Endothelial cell of umbilical vein (primary cell): ENCODE measurements around the gene ACTG2. TPM values are rescaled to one million over a fixed set of nuclear protein-coding genes. Genes with fewer than 3 reads are reported as not detected.

Experiments used
- BruUV-seq: library from RNA; stranded (reverse); fragments of 400-500 nt; replicated peaks from 2 replicates; lab custom pipeline; 2021; lab: Mats Ljungman, UMichigan
- CTCF ChIA-PET: fragments of 300-600, 350-600 bp; sonication (Branson Sonifier 250); formaldehyde crosslinking; loops from one replicate; lab custom pipeline; 2021; ENCODE audit warnings: antibody characterized with exemption, inconsistent platforms; lab: Charles Lee
- POLR2A ChIA-PET: fragments of 300-600, 350-600 bp; sonication (Branson Sonifier 250); formaldehyde crosslinking; loops from one replicate; lab custom pipeline; 2021; ENCODE audit warnings: antibody characterized with exemption, inconsistent platforms; lab: Charles Lee
- DNase-seq: peaks from one replicate; pipeline ENCODE4 v3.0.0-alpha.2; 2011; ENCODE audit warnings: low read depth, low spot score
- FAIRE-seq: peaks from 2 replicates; lab custom pipeline; 2011; peaks lifted over from hg19 to GRCh38; lab: Jason Lieb, UNC
- H2AFZ ChIP-seq: 2 replicates; pipeline ENCODE4 v1.6.0; 2012; ENCODE audit warnings: low read depth, low read length, control low read depth, inconsistent platforms
- H3K27ac ChIP-seq: 2 replicates; pipeline ENCODE4 v1.5.1; 2011; ENCODE audit warnings: low read depth, mild to moderate bottlenecking, control low read depth, low read length, moderate library complexity; ENCODE audit not compliant: insufficient read depth
- H3K27me3 ChIP-seq, 2 experiments: 2 replicates each; pipeline versions ENCODE4 v1.6.0 to v1.6.1; 2011; ENCODE audit warnings: low read length in 2 of 2, mixed read lengths in 1 of 2; ENCODE audit not compliant: control insufficient read depth in 2 of 2, insufficient read depth in 2 of 2
- H3K36me3 ChIP-seq, 2 experiments: 2 replicates in 1 of 2; 3 replicates in 1 of 2; pipeline ENCODE4 v1.5.1; 2011; ENCODE audit warnings: low read length in 2 of 2, mild to moderate bottlenecking in 1 of 2, moderate library complexity in 1 of 2; ENCODE audit not compliant: control insufficient read depth in 2 of 2, insufficient read depth in 2 of 2; ENCODE audit errors: extremely low read depth in 1 of 2
- H3K4me1 ChIP-seq: 3 replicates; pipeline ENCODE4 v1.5.1; 2011; ENCODE audit warnings: mild to moderate bottlenecking, low read length; ENCODE audit not compliant: control insufficient read depth, insufficient read depth; ENCODE audit errors: extremely low read depth
- H3K4me2 ChIP-seq: 2 replicates; pipeline ENCODE4 v1.6.1; 2011; ENCODE audit warnings: low read length, control low read depth, mixed read lengths; ENCODE audit not compliant: insufficient read depth
- H3K4me3 ChIP-seq, 3 experiments: fragments of 200-600 bp in 1 of 3; sonication (generic), shearing (Covaris generic) in 1 of 3; replicated peaks in 1 of 3; 2 replicates each; pipeline ENCODE4 v1.5.1; 2011 to 2016; ENCODE audit warnings: control low read depth in 3 of 3, low read length in 3 of 3, mild to moderate bottlenecking in 2 of 3, inconsistent platforms in 1 of 3, low read depth in 1 of 3, moderate library complexity in 1 of 3; ENCODE audit not compliant: insufficient read depth in 1 of 3
- H3K79me2 ChIP-seq: 2 replicates; pipeline ENCODE4 v1.6.0; 2012; ENCODE audit warnings: low read length, inconsistent platforms; ENCODE audit not compliant: control insufficient read depth, insufficient read depth
- H3K9ac ChIP-seq: replicated peaks from 2 replicates; pipeline ENCODE3; 2011; ENCODE audit warnings: low read length, control low read depth; ENCODE audit not compliant: insufficient read depth; ENCODE audit errors: extremely low read depth
- H3K9me1 ChIP-seq: replicated peaks from 3 replicates; pipeline ENCODE4 v1.6.0; 2011; ENCODE audit warnings: mild to moderate bottlenecking, low read length; ENCODE audit not compliant: control insufficient read depth, insufficient read depth; ENCODE audit errors: extremely low read depth
- H3K9me3 ChIP-seq: replicated peaks from 2 replicates; pipeline ENCODE4 v1.5.1; 2012; ENCODE audit warnings: low read length, inconsistent platforms; ENCODE audit not compliant: control insufficient read depth, insufficient read depth
- H4K20me1 ChIP-seq: replicated peaks from 2 replicates; pipeline ENCODE3; 2011; ENCODE audit warnings: mild to moderate bottlenecking, low read length; ENCODE audit not compliant: control insufficient read depth, insufficient read depth; ENCODE audit errors: extremely low read depth
- EZH2 ChIP-seq: IDR thresholded peaks from 2 replicates; pipeline ENCODE4 v1.6.1; 2012; ENCODE audit warnings: borderline replicate concordance, low read depth, mild to moderate bottlenecking, moderate library complexity, low read length, inconsistent platforms; ENCODE audit not compliant: severe bottlenecking
- FOS ChIP-seq: IDR thresholded peaks from 2 replicates; pipeline ENCODE4 v1.6.1; 2011; ENCODE audit warnings: mild to moderate bottlenecking, low read length, moderate library complexity, borderline replicate concordance; ENCODE audit not compliant: insufficient read depth
- GATA2 ChIP-seq: IDR thresholded peaks from 2 replicates; pipeline ENCODE4 v1.7.0; 2011; ENCODE audit warnings: low read depth, mild to moderate bottlenecking, moderate library complexity, mixed read lengths, low read length; ENCODE audit not compliant: insufficient read length, insufficient read depth
- JUN ChIP-seq: IDR thresholded peaks from 2 replicates; pipeline ENCODE4 v1.6.1; 2011; ENCODE audit warnings: borderline replicate concordance, low read depth; ENCODE audit not compliant: insufficient read length, insufficient read depth
- MYC ChIP-seq: IDR thresholded peaks from one replicate; pipeline ENCODE4 v1.6.1; 2011; ENCODE audit warnings: mild to moderate bottlenecking, low read depth, low read length
- POLR2A ChIP-seq: IDR thresholded peaks from 2 replicates; pipeline ENCODE4 v1.6.1; 2012; ENCODE audit warnings: low read depth, mild to moderate bottlenecking, control low read depth, low read length
- POLR2AphosphoS5 ChIP-seq: IDR thresholded peaks from 2 replicates; pipeline ENCODE4 v1.6.1; 2012; ENCODE audit warnings: low read depth, mild to moderate bottlenecking, control low read depth, low read length, moderate library complexity; ENCODE audit not compliant: insufficient read depth
- dilution Hi-C: fragments of 300-500 bp; cut with MboI; formaldehyde crosslinking; loops from one replicate; pipeline ENCODE4 v1.15.0; 2019; ENCODE audit warnings: low sequenced_read_pairs; ENCODE audit not compliant: extremely low pct_ligation_motif_present
- intact Hi-C: fragments of 100-400 bp; cut with micrococcal nuclease; formaldehyde crosslinking; loops from one replicate; pipeline ENCODE4 v1.10.0; 2022
- polyA plus RNA-seq, 4 experiments: library from polyadenylated mRNA; depleted of rRNA in 3 of 4; stranded (reverse) in 3 of 4; unstranded in 1 of 4; fragments of >200 nt; gene quantifications; 2 replicates each; pipeline versions ENCODE4 v1.2.1 to v1.2.3, GENCODE V29; 2011 to 2012; ENCODE audit warnings: missing spikeins in 1 of 4
- total RNA-seq: library from RNA; stranded (reverse); gene quantifications from 2 replicates; pipeline ENCODE4 v1.2.3, GENCODE V29; 2021
- TF ChIP-seq, protein P1 (sequence below): IDR thresholded peaks from 2 replicates; pipeline ENCODE4 v1.6.1; 2011; ENCODE audit not compliant: insufficient read depth, insufficient read length
- TF ChIP-seq, protein P2 (sequence below), 2 donors: IDR thresholded peaks; 1 replicate in 1 of 2; 2 replicates in 1 of 2; pipeline ENCODE4 v1.5.1; 2011; ENCODE audit warnings: low read length in 2 of 2, mild to moderate bottlenecking in 2 of 2, moderate library complexity in 2 of 2, control low read depth in 1 of 2, inconsistent platforms in 1 of 2, low read depth in 1 of 2; ENCODE audit not compliant: insufficient read depth in 1 of 2; ENCODE audit errors: extremely low read depth in 1 of 2

ACTG2 gene
- total and polyA plus RNA-seq, 2 donors (not counting 3 experiments of a cell fraction or from before 2014, with no cell fraction given) = not detected

GRCh38 chr2:73925853-73926492 lies 33.2 kb downstream of the ACTG2 start:
- Histone ChIP-seq H3K9me3 (no peaks in the 10 kb centered on the region), H4K20me1 (no peaks in the 10 kb centered on the region), H3K4me1 (peaks cover 13% of the 10 kb centered on the region), H3K4me2 (peak overlapping the region; percentile 97), H3K9me1 (no peaks in the 10 kb centered on the region), H3K36me3 (no peaks in the 10 kb centered on the region), H3K4me3 (peak overlapping the region in 2 of 3 experiments; percentile 48 to 95), H2AFZ (peak overlapping the region; percentile 65), H3K27ac (no peak overlapping the region), H3K27me3 (peaks cover 9% of the 10 kb centered on the region in 2 experiments), H3K9ac (peak overlapping the region; percentile 99), H3K79me2 (peaks cover 34% of the 10 kb centered on the region)
- ChIA-PET POLR2A (no interaction called here), CTCF (no interaction called here)
- TSS peak; percentile 62 for BruUV-seq
- intact Hi-C loops (loop anchor here (1.0 to 2.0 kb wide), 3 partner anchors 59 to 189 kb away; partner anchors contain the start of genes STAMBP, TET3 and TPRKB), dilution Hi-C loops (no loop called here)
- TF ChIP-seq, protein P1, sequence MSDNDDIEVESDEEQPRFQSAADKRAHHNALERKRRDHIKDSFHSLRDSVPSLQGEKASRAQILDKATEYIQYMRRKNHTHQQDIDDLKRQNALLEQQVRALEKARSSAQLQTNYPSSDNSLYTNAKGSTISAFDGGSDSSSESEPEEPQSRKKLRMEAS = no peak
- TF ChIP-seq, protein P2, sequence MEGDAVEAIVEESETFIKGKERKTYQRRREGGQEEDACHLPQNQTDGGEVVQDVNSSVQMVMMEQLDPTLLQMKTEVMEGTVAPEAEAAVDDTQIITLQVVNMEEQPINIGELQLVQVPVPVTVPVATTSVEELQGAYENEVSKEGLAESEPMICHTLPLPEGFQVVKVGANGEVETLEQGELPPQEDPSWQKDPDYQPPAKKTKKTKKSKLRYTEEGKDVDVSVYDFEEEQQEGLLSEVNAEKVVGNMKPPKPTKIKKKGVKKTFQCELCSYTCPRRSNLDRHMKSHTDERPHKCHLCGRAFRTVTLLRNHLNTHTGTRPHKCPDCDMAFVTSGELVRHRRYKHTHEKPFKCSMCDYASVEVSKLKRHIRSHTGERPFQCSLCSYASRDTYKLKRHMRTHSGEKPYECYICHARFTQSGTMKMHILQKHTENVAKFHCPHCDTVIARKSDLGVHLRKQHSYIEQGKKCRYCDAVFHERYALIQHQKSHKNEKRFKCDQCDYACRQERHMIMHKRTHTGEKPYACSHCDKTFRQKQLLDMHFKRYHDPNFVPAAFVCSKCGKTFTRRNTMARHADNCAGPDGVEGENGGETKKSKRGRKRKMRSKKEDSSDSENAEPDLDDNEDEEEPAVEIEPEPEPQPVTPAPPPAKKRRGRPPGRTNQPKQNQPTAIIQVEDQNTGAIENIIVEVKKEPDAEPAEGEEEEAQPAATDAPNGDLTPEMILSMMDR (IDR thresholded peaks at IDR 0.05; ENCODE audit: extremely low read depth in 1 of 2, insufficient read depth in 1 of 2, low read depth in 1 of 2, low read length in 2 of 2) = no peak
- TF ChIP-seq POLR2AphosphoS5 = no peak
- TF ChIP-seq EZH2 = no peak
- TF ChIP-seq JUN = no peak
- no peak for TF ChIP-seq POLR2A
- TF ChIP-seq GATA2 = no peak
- TF ChIP-seq FOS = no peak
- TF ChIP-seq MYC = no peak
- FAIRE-seq (no peak), DNase-seq (no peak)
